NAMALWA (cell line): ENCODE results near the gene WSCD2.

Source experiments
- DNase-seq: peaks from one replicate; pipeline ENCODE4 v3.0.0-alpha.2; 2015; ENCODE audit warnings: low spot score

WSCD2 gene

DNA sequence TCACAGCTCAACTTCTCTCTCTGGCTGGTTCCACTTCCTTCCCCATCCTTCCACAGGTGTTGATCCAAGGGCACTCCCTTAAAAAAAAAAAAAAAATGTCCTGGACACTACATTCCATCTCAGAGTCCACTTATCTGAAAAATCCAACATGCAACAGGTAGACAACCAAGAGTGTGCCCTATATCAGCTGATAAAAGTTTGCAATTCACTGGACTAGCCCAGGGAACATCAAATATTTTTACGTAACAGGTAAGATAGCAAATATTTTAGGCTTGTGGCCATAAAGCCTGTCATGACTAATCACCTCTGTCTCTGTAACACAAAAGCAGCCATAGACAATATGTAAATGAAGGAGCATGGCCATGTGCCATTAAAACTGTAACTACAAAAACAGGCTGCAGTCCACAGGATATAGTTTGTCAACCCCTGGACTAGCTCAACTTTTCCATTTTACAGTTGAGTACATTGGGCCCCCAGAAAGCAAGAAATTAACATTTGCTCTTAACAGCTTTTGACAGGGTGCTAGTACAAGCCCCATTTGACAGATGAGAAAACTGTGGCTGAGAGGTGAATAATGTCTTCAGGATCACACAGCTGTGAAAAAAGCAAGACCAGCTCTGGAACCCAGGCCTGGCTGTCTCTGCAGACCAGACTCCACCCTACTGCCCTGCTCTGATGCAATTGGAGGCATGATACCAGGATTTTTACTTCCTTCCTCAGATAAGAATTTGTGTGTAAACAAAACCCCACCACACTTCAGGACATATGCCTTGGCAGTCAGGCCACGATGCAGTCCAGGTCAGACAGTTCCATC is 141.2 kb downstream of the WSCD2 start:
- DNase-seq = no peak

DNA sequence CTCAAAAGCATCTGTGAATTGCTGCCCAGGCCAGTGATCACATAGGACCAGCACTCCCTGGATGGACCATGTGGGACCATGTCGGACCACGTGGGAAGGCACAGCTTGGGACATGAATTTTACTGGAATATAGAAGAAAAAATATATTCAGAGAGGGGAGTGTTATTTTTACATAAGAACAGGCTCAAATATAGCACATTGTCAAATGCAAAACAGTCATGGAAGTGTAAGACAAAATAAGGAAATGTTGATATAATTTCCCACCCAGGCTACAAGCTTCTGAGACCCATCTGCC is 141.7 kb downstream of the WSCD2 start:
- no peak for DNase-seq

DNA sequence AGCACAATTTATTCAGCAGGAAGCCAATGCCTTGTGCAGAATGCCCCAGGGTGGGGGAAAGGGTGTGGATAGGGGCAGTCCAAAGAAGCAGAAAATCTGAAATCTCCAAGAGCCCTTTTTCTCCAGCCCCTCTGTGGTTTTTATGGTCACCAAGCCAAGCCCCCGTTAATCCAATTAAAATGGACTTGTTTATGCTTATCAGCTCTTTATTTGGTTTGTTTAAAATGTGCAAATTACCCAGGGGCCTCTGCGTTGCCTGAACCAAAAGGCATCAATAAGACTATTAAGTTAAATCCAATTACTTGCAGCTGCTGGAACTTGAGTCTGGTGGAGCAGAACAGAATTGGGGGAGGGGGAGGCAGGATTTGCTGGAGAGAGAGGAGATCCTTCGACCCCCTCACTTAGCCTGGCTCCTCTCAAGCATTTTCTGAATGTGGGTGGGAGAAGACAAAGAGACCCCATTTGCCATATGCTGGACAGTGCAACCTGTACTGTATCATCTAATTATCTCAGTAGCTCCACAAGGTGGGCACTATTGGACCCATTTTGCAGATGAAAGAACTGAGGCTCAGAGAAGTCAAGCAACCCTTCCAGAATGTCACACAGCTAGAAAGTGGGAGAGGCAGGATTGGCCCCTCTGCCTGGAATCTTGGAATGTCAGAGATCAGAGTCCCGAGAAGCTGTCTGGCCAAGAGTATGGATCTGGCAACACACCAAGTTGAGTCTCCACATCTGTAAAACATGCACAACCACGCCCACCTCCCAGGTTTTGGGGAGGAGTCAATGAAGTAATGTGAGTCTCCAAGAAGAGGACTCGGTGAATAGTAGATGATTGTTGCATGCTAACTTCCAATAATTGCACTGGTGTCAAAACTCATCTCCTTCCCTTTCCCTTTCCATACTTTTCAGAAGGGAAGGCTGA is 143.1 kb downstream of the WSCD2 start:
- no peak for DNase-seq

DNA sequence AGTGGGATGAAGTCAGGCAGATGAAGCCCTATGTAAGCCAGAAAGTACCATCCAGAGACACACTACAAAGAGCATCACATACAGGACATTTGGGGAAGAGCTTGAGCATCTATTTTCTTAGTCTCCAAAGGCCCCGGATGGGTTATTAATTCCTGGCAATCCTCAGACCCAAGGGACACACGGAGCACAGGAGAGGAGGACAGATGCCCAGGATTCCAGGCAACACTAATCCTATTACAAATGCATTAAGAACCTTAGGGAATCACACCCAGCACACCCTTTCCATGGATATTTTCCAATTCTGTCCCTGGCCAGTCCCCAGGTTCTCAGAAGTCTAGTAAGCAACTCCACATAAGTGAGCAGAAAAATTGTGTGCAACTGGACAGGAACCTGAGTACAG is 144.1 kb downstream of the WSCD2 start:
- no peak for DNase-seq

DNA sequence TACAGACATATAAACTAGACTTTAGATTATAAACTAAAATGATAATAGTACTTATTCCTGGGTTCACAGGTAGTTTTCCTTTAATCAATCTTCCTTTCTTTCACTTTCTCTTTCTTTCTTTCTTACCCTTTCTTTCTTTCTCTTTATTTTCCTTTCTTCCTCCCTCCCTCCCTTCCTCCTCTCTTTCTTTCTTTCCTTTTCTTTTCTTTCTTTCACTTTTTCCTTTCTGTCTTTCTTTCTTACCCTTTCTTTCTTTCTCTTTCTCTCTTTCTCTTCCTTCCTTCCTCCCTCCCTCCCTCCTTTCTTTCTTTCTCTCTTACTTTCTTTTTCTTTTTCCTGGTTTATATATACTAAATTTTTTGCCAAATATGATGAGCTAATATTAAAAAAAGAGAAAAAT is 148.5 kb downstream of the WSCD2 start:
- DNase-seq = no peak

DNA sequence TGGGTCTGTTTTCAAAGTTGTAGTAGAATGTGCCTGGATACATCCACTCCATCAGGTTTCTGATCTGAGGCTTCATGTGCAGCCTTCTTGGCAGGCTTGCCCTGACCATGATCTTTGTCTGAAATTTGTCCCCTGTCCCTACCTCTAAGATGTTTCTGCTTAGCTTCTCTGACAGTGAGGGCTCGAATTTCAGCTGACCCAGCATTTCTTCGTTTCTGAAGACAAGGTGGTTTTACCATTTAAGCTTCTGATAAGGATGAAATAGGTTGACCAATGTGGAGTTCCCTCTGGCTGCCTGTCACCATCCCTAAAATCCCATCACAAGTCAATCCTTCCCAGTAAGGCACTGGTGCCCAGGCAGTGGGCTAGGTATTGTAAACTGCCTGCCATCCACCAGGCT is 153.1 kb downstream of the WSCD2 start:
- no peak for DNase-seq

- no peak for DNase-seq
These were observed 153.6 kb downstream of the WSCD2 start for GRCh38 chr12:108282676-108283075.

GRCh38 chr12:108284163-108284562 is 155.1 kb downstream of the WSCD2 start:
- no peak for DNase-seq

GRCh38 chr12:108285016-108285415 is 155.9 kb downstream of the WSCD2 start:
- DNase-seq = no peak

GRCh38 chr12:108287227-108287626 is 158.1 kb downstream of the WSCD2 start:
- no peak for DNase-seq

DNA sequence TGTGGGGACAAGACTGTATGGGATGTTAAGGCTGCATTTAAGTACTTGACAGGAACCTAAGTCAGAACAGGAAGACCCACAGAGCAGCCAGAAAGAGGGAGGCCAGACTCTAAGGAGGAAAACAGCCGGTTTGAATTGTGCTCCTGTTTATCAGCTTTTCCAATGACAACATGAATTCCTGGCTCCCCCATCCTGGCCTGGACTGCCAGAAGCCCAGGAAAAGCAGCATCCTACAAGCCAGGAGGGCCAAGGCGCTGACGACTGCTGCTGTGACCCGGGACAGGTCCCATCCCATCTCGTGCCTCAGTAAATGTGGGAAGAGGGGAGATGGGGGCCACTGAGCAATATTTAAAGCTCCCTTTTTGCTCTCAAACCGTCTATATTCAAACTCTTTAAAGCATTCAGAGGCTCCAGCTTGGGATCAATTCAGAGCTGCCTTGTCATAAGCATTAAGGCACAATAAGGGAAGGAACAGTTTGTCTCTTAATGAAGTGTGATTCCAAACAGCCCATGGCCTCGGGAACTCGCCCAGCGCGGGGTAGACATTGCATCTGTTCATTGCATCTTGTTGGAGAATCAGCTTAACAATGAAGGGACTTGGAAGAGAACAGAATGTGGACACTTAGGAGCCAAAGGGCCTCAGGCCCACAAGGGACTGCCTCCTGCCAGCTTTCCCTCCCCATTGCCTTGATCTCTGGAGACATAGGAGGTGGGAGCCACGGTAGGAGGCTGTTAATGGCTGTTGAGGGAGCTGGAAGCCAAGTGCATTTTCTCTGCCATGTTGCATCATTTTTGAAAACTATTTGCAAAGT is 160.5 kb downstream of the WSCD2 start:
- no peak for DNase-seq

GRCh38 chr12:108295641-108296040 is 166.6 kb downstream of the WSCD2 start:
- DNase-seq = no peak

GRCh38 chr12:108296945-108297344 is 167.9 kb downstream of the WSCD2 start:
- DNase-seq = no peak

- DNase-seq = no peak
These were observed 168.3 kb downstream of the WSCD2 start for GRCh38 chr12:108297424-108297823.

GRCh38 chr12:108297895-108298760 is 169.0 kb downstream of the WSCD2 start:
- DNase-seq = no peak

DNA sequence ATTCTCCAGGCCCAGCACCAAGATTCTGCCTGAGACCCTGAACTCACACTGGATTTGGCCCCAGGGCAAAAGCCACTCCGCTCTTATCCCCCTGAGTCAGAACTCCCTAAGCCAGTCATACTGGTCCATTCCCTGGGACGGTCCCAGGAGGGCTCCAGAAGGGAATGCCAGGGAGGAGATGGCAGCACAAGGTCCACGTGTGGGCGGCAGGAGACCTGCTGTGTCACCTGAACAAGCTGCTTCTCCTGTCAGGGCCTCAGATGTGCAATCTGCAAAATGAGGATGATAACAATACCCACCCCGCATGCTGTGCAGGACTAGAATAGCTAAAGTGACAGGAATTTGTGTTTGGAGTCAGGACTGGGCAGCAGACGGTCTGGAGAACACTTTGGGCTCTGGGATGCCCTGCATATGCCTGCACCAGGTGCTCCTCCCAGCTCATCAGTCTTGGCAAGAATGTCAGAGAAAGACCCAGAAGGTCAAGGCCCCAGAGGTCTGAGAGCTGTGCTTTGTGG is 169.7 kb downstream of the WSCD2 start:
- no peak for DNase-seq

GRCh38 chr12:108299516-108299915 is 170.4 kb downstream of the WSCD2 start:
- no peak for DNase-seq
